ENCODE results near the gene UCKL1.

Gene UCKL1
- 26.8 to 35.0 reads per million in 2 donors for total RNA-seq

DNA sequence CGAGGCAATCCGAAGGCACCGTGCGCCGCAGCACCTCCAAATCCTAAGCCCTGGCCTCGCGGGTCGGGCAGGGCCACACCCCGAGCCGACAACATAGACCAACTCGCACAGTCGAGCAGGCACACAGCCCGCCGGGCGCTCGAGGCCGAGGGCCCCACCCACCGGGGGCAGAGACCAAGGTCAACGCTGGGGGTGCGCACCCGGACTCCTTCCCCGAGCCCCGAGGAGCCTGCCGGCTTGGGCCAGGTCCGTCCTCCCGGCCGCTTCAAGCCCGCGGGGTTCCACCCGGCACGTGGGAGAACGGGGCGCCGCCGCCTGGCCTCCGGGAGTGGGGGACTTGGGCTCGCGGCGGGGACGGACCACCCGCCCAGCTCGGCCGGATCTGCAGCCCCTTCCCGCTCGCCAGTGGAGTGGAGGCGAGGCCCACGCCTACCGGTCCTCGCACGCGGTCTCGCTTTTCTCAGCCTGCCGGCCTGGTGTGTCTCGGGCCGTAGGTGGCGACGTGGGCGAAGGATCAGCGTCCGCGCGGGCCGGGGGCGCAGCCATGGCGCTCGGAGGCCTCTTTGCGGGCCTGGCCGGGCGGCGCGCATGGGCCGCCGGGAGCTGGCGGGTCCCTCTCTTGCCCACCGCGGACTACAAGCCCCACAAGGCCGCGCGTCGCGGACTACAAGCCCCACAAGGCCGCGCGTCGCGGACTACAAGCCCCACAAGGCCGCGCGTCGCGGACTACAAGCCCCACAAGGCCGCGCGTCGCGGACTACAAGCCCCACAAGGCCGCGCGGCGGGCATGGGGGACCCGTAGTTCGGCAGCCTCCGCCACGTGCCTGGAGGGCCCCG lies at the start of gene UCKL1:
TSS of gene UCKL1 (minus strand) at position 590 of the 837 bp plus-strand sequence. CDS start at position 546, 44 bp downstream.
- DNase-seq: peak; percentile 80 to 93 (median 88)

DNA sequence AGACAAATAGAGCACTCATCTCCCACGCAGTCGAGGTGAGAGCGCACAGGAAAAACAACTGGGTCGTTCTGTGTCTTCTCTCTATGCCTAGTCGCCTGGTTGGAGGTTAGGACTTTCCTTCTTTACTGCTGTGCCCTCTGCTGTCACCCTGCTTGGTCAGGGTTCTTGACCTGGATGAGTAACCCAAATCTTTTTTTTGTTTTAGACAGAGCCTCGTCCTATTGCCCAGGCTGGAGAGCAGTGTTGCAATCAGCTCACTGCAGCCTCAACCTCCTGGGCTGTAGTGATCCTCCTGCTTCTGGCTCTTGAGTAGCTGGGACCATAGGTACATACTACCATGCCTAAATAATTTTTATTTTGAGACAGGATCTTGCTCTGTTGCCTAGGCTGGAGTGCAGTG lies 49.2 kb upstream of the UCKL1 start:
- no peak for DNase-seq

DNA sequence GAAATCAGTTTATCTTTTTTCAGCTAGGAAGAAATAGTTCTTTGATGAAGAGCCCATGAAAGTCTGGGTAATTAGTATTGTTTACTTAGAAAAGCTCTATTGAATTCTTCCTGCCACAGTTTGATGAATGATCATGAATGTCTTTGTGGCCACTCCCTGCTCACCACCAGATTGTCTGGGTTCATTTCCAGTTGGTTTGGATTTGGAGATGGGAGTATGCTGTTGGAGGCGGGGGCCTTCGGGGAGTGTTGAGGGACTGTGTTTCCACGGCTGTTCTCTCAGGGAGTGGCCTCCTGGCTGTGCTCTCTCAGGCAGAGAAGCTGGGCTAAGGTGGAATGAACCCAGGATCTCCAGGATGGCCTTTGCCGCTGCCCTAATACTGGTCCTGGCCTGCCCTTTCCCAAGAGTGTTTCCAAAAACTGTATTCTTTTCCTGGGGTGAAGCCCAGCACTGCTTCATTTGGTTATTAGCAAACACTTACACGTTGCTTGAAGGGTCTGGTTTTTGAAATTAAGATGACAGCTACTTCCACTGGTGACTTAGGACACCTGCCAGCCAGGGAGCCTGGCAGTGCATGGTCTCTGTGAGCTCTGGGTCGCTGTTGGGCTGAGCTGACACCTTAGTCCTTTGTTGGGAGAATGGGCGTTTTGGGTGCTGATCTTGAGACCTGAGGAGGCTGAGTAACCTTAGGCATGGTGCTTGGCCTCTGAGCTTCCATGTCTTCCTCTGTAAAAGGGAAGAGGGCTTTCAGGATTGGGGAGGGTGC lies 47.9 kb upstream of the UCKL1 start:
- DNase-seq: no peak

DNA sequence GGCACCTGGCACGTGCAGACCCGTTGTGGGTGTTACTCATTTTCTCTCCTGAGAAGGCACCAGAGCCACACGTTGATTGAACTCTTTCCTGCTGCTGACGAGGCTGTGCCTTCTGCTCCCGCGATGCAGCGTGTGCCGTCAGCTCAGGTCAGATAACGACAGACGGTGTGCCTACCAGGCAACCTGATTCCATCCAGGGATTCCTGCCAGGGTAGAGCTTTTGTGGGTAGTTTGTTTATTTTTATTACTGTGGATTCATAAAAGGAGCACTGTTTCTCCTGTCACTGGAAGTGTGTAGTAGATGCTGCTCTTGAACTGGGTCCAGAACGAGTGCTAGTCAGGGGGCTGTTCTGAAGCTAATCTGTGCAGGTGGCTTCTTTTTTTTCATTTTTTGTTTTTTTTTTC lies 45.4 kb upstream of the UCKL1 start:
- DNase-seq: no peak

DNA sequence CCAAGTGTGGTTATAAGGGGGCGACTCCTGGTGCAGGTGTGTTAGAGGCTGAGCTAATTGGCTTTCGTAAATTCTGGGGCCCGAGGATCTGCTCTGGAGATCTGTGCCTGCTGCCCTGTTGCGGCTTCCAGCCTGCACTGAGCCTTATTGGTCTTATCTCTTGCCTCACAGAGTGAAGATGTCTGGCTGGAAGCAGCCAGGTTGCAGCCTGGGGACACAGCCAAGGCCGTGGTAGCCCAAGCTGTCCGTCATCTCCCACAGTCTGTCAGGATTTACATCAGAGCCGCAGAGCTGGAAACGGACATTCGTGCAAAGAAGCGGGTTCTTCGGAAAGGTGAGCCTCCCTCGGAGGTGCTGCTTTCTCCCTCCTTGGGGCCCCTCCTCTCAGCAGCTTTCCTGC lies 44.7 kb upstream of the UCKL1 start:
- no peak for DNase-seq

DNA sequence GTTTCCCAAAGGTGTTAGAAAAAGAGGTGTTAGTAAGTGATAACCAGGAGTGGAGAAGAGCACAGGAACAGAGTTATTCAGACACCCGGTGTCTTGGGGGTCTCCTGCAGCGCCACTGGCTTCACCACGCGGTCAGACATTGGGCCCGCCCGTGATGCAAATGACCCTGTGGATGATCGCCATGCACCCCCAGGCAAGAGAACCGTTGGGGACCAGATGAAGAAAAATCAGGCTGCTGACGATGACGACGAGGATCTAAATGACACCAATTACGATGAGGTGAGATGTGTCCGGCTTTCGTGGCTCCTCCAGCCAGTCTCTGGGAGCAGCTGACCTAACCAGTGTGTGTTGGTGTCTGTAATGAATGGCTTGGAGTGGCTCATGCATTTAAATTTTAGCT lies 26.7 kb upstream of the UCKL1 start:
- no peak for DNase-seq

DNA sequence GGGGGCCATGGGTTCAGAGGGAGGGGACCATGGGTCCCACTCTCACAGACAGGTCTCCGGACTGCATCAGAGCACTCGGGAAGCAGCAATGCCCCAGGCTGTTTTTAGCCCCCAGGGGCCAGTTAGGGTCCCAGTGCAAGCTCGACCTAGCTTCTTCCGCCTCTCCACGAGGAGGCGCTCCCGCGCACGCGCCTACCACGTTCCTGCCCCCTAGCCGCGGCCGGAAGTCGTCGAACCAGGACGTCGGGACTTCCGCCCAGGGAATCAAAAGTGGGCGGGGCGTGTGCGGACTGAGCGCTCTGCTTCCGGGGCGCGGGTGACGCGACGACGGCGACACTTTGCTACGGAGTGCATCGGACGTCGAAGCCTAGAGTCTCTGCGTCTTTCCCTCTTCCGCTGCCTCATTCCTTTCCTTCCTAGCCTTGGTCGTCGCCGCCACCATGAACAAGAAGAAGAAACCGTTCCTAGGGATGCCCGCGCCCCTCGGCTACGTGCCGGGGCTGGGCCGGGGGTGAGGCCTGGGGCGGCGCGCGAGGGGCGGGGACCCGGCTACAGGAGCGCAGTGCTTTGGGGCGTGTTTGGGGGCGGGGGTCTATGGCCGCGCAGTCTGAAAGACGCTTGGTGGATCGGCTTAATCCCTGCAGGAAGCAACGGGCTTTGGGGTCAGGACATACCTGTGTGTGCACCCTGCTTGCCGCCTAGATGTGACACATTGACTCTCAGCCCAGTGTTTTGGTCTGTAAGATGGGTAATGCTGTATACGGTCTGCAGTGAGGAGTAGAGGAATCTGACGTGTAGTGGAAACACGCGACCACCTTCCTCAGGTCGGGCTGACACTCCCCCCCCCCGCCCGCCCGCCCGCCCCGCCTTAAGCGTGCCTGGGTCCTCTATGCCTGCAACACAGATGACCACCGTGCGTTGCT lies 24.9 kb upstream of the UCKL1 start, which contains the start of gene PRPF6:
TSS of gene PRPF6 (plus strand) at position 327 of the 923 bp plus-strand sequence. CDS start at position 441, 114 bp downstream.
- DNase-seq: peak; percentile 88 to 98 (median 90)

DNA sequence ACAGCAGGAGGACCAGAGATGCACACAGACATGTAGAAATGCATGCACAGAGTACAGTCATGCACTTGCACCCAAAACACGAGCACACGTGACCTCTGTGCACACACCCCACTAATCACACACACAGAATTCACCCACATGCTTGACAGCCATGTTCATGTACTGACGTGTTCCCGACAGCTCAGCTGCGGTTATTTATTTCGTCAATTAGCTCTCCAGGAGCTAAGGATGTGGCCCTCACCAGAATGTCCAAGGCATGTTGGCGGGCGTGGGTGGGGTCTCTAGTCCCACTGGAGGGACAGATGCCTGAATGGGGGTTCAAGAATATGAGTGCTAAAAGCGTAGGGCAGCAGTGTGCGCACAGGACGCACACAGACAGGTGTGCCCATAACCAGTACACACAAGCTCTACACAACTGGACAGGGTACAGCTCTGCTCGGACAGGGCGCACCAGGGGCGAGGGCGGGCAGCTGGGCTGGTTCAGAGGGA lies 24.1 kb upstream of the UCKL1 start:
- peak in 2 of 5 experiments; percentile 28 to 87 for DNase-seq

DNA sequence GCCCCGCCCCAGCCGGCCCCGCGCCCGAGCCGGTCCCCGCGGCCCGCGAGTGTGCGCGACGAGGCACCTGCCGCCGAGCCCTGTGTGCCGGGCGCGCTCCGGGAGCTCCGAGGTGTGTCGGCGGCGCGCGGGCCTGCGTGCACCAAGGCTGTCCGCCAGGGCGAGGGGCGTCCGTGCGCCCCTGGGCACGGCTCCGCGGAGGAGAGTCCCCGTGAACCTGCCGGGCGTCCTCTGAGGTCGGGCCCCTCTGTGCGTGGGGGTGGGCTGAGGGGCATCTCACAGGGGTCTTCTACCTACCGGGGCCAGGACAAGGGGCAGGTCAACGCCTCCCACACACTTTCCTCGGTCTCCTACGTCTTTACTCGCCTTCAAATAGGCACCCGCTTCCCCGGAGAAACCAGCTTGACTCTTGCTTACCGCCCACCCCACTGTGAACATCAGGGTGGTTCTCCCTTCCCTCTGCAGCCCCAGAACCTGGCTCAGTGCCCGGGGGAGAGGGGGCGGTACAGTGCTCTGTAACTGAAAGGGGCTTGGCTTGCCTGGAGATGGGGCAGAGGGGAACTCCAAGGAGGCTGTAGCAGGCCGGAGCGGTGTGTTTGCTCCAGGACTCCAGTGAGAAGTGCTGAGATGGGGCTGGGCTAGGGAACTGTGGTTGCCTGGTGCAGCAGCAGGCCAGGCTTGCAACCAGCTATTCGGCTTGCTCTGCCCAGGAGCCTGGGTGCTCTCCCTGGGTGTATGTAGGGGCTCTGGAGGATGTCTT lies 23.5 kb upstream of the UCKL1 start, which contains the start of gene SAMD10:
TSS of gene SAMD10 (minus strand) at position 86 of the 760 bp plus-strand sequence. CDS start 175 bp downstream, outside the sequence.
- DNase-seq: peak; percentile 39 to 79 (median 62)

DNA sequence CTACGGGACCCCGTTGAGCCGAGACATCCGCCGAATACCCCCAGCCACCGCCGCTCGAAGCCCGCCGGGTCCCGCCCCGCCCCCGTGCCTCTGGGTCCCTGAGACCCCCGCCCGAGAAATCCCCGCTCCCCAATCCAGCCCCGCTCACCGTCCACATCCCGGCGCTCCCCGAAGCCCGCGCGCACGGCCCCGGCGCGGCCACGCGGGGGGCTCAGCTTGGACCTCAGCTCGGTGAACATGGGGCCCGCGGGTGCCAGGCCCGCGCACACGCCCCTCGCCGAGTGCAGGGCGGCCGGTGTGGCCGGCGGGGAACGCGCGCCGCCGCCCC lies 23.0 kb upstream of the UCKL1 start:
- no peak for DNase-seq

DNA sequence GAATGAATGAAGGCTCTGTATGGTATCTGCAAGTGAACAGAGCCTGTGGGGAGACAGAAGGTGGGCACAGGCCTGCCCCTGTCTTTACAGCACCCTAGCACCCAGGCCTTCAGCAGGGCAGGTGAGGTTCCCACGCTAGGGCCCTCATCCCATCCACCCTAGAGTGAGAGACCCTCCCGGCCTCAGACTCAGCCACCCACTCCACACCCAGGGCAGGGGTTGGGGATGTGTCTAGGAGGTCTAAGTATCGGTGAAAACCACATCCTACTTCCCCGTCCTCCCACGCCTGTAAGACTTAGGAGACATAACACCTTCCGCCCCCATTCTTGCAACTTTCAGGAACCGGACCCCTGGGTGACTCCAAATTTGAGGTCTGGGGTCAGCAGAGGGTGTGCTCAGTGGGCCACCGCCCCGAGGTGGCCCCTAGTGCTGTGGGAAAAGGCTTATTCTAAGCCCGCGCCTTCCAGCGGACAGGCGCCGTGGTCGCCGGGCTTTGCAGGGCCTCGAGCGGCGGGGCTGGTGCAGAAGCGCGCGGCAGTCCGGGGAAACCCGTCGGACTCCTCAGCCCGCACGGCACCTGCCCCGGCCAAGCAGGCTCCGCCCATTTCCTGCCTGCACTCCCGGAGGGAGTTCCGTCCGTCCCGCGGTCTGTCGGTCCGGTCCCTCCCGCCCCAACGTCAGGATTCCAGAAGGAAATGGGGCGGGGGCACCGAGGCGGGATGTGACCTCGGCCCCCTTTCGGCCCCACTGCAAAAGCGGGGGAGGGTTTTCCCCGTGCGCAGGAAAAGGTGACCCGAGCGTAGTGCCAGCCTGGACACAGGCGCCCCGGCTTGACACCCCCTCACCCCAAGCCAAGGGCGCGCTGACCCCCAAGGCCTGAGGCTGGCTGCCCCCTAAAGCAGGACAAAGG lies 22.4 kb upstream of the UCKL1 start:
- DNase-seq: peak in 4 of 5 experiments; percentile 16 to 74 (median 45)

DNA sequence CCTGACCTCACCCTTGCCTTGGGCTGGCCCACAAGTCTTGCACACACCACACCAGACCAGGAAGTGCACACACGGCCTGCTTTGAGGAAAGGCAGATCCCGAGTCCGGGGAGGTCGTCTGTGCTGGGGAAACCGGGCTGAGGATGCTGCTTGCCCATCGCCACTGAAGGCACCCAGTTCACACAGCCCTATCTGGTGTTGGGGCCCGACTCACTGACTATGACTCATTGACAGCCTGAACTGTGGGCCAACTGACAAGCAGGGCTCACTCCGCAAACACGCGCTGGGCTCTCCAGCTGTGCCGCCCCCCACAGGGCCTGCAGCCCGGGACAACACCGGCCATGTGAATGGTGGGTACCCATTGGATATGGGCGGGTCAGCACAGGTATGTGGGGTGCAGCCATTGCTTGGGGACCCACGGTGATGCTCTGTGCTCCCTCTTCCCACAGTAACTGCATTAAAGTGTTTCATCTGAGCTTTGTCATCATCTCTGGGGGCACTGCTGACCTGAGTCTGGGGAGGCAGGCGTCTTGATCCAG lies 21.6 kb upstream of the UCKL1 start:
- DNase-seq: peak in 2 of 5 experiments; percentile 40 to 81

DNA sequence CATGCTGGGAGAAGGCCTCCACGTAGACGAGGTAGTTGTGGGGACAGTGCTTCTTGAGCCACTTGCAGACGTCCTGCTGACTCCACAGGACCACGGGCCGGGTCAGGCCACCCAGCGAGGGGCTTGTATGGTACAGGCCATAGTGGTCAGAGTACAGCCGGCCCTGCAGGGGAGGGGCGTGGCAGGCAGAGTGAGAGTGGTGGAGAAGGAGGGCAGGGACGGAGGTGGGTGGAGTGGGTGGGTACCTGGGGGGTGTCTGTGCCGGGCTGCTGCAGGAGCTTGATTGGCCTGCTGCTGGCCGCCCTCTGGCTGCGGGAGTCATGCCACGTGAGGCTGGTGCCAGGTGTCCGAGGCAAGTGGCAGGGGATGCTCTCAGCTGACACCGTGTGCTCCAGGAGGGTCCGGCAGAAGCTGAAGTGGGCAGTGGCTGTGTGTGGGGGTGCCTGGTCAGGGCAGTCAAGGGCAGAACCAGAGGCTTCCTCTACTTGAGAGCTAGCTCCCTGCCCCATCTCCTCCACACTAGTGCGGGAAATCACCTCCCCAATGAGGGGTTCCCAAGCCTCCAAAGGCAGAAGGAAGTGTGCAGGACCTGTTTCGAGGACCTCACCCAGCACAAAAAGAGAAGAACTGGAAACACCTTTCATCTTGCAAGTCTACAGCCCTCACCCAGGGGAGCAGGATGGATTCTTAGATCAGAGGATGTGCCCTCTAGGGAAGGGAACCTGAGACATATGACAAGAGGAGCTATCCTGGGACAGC lies 20.9 kb upstream of the UCKL1 start:
- no peak for DNase-seq

DNA sequence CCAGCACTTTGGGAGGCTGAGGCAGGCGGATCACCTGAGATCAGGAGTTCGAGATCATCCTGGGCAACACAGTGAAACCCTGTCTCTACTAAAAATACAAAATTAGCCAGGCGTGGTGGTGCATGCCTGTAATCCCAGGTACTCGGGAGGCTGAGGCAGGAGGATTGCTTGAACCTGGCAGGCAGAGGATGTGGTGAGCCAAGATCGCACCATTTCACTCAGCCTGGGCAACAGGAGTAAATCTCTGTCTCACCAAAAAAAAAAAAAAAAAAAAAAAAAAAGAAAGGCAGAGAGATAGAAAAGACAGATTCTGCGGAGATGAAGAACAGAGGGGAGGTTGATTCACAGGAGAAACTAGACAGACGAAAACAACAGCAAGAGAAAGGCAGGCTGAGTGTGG lies 20.3 kb upstream of the UCKL1 start:
- peak in 1 of 5 experiments; percentile 75 for DNase-seq

DNA sequence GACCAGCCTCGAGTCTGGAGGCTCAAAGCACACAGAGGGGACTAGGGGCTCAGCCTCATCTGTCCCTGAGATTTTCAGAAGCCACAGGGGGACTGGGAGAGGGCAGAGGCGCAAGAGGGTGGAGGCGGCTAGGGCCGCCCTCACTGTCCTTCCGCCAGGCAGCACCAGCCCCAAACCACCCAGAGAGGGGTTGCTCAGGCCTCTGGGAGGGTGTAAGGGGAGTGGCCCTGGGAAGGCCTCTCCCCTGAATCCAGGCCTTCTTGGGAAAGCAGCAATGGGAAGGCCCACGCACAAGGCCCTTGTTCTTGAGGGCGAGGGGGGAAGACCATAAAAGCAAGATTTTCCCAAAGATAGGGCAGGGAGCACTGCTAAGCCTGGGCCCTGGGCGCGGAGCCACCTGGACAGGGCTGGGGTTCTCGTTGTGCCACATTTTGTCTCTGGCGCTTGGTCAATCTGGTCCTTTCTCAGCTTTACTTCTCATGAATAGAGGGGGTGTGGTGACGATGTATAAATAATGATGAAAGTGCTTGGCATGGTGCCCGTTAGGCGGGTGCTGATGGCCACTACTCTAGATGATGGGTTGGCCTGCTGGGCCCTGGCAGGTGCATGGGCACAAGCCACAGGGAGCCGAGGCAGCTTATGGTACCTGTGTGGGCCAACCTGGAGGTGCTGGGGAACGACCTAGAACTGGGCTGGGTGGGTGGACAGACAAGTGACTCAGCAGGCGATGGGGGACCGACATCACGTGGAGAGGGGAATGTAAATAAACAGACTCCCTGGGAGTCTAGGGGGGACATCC lies 18.4 kb upstream of the UCKL1 start:
- DNase-seq: no peak

DNA sequence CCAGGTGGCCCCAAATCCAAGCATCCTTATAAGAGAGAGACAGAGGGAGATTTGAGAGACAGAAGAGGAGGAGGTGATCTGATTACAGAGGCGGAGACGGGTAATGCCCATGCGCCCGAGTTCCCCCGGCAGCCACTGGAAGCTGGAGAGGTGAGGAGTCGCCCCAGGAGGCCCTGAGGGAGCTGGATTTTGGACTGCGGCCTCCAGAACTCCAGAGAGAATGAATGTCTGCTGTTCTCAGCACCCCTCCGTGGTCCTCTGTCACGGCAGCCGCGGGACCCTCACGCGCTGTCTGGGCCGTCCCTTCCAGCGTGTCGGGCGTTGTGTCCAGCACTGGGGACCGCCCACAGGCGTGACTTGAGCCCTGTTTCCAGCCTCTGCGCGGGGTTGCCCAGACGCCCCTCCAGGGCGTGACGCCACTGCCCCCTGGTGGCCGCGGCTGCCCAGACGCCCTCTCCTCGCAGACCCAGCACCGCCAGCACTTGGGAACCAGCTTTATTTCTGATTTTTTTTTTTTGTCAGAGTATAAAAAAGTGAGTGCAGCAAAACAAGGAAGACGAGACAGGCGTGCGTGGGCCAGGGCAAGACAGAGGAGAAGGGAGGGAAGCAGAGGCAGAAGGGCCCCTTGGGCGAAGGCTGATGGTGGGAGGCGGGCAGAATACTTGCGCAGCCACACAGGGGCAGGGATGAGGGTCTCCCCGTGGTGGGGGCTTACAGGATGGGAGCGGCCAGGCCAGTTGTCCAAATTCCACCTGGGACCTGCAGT lies 17.6 kb upstream of the UCKL1 start:
- DNase-seq: peak; percentile 54 to 68 (median 67)

DNA sequence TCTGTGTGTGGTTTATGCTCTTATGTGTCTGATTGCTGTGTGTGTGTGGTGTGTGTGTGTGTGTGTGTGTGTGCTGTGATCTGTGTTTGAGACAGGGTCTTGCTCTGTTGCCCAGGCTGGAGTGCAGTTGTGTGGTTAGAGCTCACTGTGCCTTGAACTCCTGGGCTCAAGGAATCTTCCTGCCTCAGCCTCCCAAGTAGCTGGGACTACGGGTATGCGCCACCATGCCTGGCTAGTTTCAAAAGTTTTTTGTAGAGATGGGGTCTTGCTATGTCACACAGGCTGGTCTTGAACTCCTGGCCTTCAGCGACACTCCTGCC lies 16.9 kb upstream of the UCKL1 start:
- DNase-seq: no peak

All from T-helper 2 cell (primary cell).